H1 (cell line): Measurements from ENCODE around the gene GRID2. TPM values are rescaled to one million over a fixed set of nuclear protein-coding genes. Genes with fewer than 3 reads are reported as not detected.

ENCODE experiments used
- ATF3 ChIP-seq: IDR thresholded peaks from 2 replicates; pipeline ENCODE4 v1.6.1; 2011; ENCODE audit warnings: low read depth, mild to moderate bottlenecking, low read length; ENCODE audit not compliant: insufficient read depth
- CBX8 ChIP-seq: fragments of 300-800, 300-1000 bp; sonication (generic); IDR thresholded peaks from 2 replicates; pipeline ENCODE4 v1.7.1; 2016; ENCODE audit warnings: low read depth, low read length, borderline replicate concordance
- CHD7 ChIP-seq: fragments of 300-600 bp; sonication (generic); IDR thresholded peaks from 2 replicates; pipeline ENCODE4 v1.7.1; 2012; ENCODE audit warnings: low read length, moderate library complexity, mild to moderate bottlenecking, inconsistent platforms; ENCODE audit not compliant: insufficient replicate concordance
- EZH2 ChIP-seq: fragments of 200-600 bp; sonication (generic); IDR thresholded peaks from 2 replicates; pipeline ENCODE4 v1.7.1; 2012; ENCODE audit warnings: low read depth, mild to moderate bottlenecking, moderate library complexity, low read length, inconsistent platforms; ENCODE audit not compliant: severe bottlenecking
- GTF2F1 ChIP-seq: IDR thresholded peaks from 2 replicates; pipeline ENCODE4 v1.6.1; 2012; ENCODE audit warnings: low read depth, low read length, improper control_type of control experiment, borderline replicate concordance
- JUND ChIP-seq: IDR thresholded peaks from 2 replicates; pipeline ENCODE4 v1.6.1; 2011; ENCODE audit warnings: mild to moderate bottlenecking, improper control_type of control experiment, low read length
- POU5F1 ChIP-seq: IDR thresholded peaks from 2 replicates; pipeline ENCODE4 v1.6.1; 2011; ENCODE audit warnings: low read depth, mild to moderate bottlenecking, low read length, moderate library complexity
- TEAD4 ChIP-seq: IDR thresholded peaks from 2 replicates; pipeline ENCODE4 v1.6.1; 2012; ENCODE audit warnings: low read depth, low read length, inconsistent platforms, mixed read lengths
- polyA plus RNA-seq, 7 experiments: library from polyadenylated mRNA; depleted of rRNA in 3 of 7; stranded (reverse) in 5 of 7; unstranded in 2 of 7; fragments of >200 nt in 5 of 7; fragments of 200-250 nt in 2 of 7; gene quantifications; 1 replicate in 5 of 7; 2 replicates in 1 of 7; 4 replicates in 1 of 7; pipeline versions ENCODE4 v1.2.1 to v1.2.3, GENCODE V29; 2011 to 2013; ENCODE audit warnings: missing spikeins in 2 of 7, mixed read lengths in 2 of 7
- total RNA-seq: library from RNA; stranded (reverse); fragmentation: NEBNext Ultra II Directional; extraction: Animal tissue kit (Norgen Biotek cat#: 25700); gene quantifications from 2 replicates; pipeline ENCODE4 v1.2.1, GENCODE V29; 2021

The GRID2 gene
- total and polyA plus RNA-seq, 2 of the 8 experiments (the other 6 are each of a cell fraction or from before 2014, with no cell fraction given) = 31.1 to 81.9 TPM

DNA sequence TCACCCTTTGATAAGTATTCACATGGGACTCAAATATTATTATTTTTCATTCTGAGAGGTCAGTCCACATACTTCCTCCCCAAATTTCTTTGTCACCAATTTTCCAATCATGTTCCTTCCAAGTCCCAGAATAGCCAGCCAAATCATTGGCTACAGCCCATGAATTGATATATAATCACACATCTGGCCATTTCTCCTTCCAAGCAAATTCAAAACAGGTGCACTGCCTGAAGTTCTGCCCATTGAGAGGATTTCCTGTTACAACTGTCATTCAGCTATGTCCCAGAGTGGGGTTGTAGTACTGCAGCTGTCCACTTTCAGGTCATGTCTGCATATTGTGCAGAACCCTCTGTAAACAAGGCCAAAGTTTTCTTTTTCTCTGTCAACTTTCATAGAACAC, 347.8 kb downstream of the GRID2 start (continued):
- TF ChIP-seq CHD7 (no peak), ATF3 (no peak), POU5F1 (no peak), TEAD4 (no peak), EZH2 (no peak), JUND (no peak), GTF2F1 (no peak), CBX8 (no peak)
